BLaER1 treated with 17β-estradiol and CSF1 and Interleukin-3, amounts not matched to agents 10 nM and 100 nM (cell line): Measurements from ENCODE around the gene GMDS.

Source experiments
- H3K27ac ChIP-seq, 11 experiments: shearing (Covaris generic); formaldehyde crosslinking; 2 replicates each; pipeline ENCODE4 v1.8.1; 2022
- H3K27me3 ChIP-seq, 11 experiments: shearing (Covaris generic); formaldehyde crosslinking; 2 replicates each; pipeline ENCODE4 v1.8.1; 2022
- H3K36me3 ChIP-seq, 11 experiments: shearing (Covaris generic); formaldehyde crosslinking; 2 replicates each; pipeline ENCODE4 v1.8.1; 2022
- H3K4me1 ChIP-seq, 10 experiments: shearing (Covaris generic); formaldehyde crosslinking; 2 replicates each; pipeline ENCODE4 v1.8.1; 2022
- H3K4me2 ChIP-seq, 11 experiments: shearing (Covaris generic); formaldehyde crosslinking; 2 replicates each; pipeline ENCODE4 v1.8.1; 2022
- H3K4me3 ChIP-seq, 10 experiments: shearing (Covaris generic); formaldehyde crosslinking; 2 replicates each; pipeline ENCODE4 v1.8.1; 2022
- H3K9ac ChIP-seq, 11 experiments: shearing (Covaris generic); formaldehyde crosslinking; 2 replicates each; pipeline ENCODE4 v1.8.1; 2022
- H3K9me3 ChIP-seq, 11 experiments: shearing (Covaris generic); formaldehyde crosslinking; replicated peaks in 1 of 11; 2 replicates each; pipeline ENCODE4 v1.8.1; 2022
- H4K20me1 ChIP-seq, 11 experiments: shearing (Covaris generic); formaldehyde crosslinking; 2 replicates each; pipeline ENCODE4 v1.8.1; 2022
- Cebpa-rat ChIP-seq, 11 experiments: shearing (Covaris generic); IDR thresholded peaks; 2 replicates each; pipeline ENCODE4 v1.8.1; 2022

GMDS gene

GRCh38 chr6:1971612-1972011, 273.8 kb downstream of the GMDS start:
- no peak for TF ChIP-seq Cebpa-rat (IDR thresholded peaks at IDR 0.05)
- Histone ChIP-seq H3K4me3 (no peak overlapping the region), H3K9me3 (no peaks in the 10 kb centered on the region)

GRCh38 chr6:1970151-1970561, 275.2 kb downstream of the GMDS start:
- no peak overlapping the region for H3K27ac ChIP-seq
- H3K36me3 ChIP-seq: peaks cover 0 to 5% (median 0%) of the 10 kb centered on the region in 11 experiments; a peak in 1 of 22 replicates
- H3K4me1 ChIP-seq: no peaks in the 10 kb centered on the region
- no peak overlapping the region for H3K9ac ChIP-seq
- H3K4me2 ChIP-seq: no peak overlapping the region
- no peak overlapping the region for H3K4me3 ChIP-seq
- no peaks in the 10 kb centered on the region for H3K9me3 ChIP-seq
- H3K27me3 ChIP-seq: no peaks in the 10 kb centered on the region
- H4K20me1 ChIP-seq: peaks cover 0 to 4% (median 0%) of the 10 kb centered on the region in 11 experiments; a peak in 1 of 22 replicates
- TF ChIP-seq Cebpa-rat (IDR thresholded peaks at IDR 0.05): no peak

More at GRCh38 chr6:1971612-1972011, 273.8 kb downstream of the GMDS start:
- Histone ChIP-seq H3K4me1 (no peaks in the 10 kb centered on the region), H3K27ac (no peak overlapping the region), H3K27me3 (no peaks in the 10 kb centered on the region), H3K4me2 (no peak overlapping the region), H3K9ac (no peak overlapping the region), H4K20me1 (peaks cover 0 to 4% (median 0%) of the 10 kb centered on the region in 11 experiments; a peak in 1 of 22 replicates), H3K36me3 (no peaks in the 10 kb centered on the region)

GRCh38 chr6:1966713-1967112, 278.7 kb downstream of the GMDS start:
- H3K27me3 ChIP-seq: no peaks in the 10 kb centered on the region
- TF ChIP-seq Cebpa-rat (IDR thresholded peaks at IDR 0.05): no peak
- no peak overlapping the region for H3K4me3 ChIP-seq
- no peak overlapping the region for H3K4me2 ChIP-seq
- H3K9me3 ChIP-seq: no peaks in the 10 kb centered on the region
- peaks cover 0 to 4% (median 0%) of the 10 kb centered on the region in 11 experiments; a peak in 1 of 22 replicates for H4K20me1 ChIP-seq
- H3K27ac ChIP-seq: no peak overlapping the region
- H3K36me3 ChIP-seq: peaks cover 0 to 5% (median 0%) of the 10 kb centered on the region in 11 experiments; a peak in 1 of 22 replicates
- no peaks in the 10 kb centered on the region for H3K4me1 ChIP-seq
- H3K9ac ChIP-seq: no peak overlapping the region

GRCh38 chr6:1965596-1966224, 279.7 kb downstream of the GMDS start:
- TF ChIP-seq Cebpa-rat (IDR thresholded peaks at IDR 0.05): no peak
- H3K27ac ChIP-seq: no peak overlapping the region
- no peak overlapping the region for H3K4me2 ChIP-seq
- H3K27me3 ChIP-seq: no peaks in the 10 kb centered on the region
- H3K9me3 ChIP-seq: no peaks in the 10 kb centered on the region
- peaks cover 0 to 5% (median 0%) of the 10 kb centered on the region in 11 experiments; a peak in 1 of 22 replicates for H3K36me3 ChIP-seq
- H4K20me1 ChIP-seq: peaks cover 0 to 4% (median 0%) of the 10 kb centered on the region in 11 experiments; a peak in 1 of 22 replicates
- H3K9ac ChIP-seq: no peak overlapping the region
- H3K4me3 ChIP-seq: no peak overlapping the region
- H3K4me1 ChIP-seq: no peaks in the 10 kb centered on the region

- Histone ChIP-seq H3K36me3 (peaks cover 0 to 5% (median 0%) of the 10 kb centered on the region in 11 experiments; a peak in 3 of 22 replicates), H3K9ac (no peak overlapping the region), H4K20me1 (no peaks in the 10 kb centered on the region), H3K9me3 (no peaks in the 10 kb centered on the region), H3K4me3 (no peak overlapping the region), H3K4me1 (no peaks in the 10 kb centered on the region), H3K27ac (no peak overlapping the region), H3K27me3 (no peaks in the 10 kb centered on the region), H3K4me2 (no peak overlapping the region)
- TF ChIP-seq Cebpa-rat (IDR thresholded peaks at IDR 0.05): no peak
Measured at GRCh38 chr6:1963596-1963995, 281.8 kb downstream of the GMDS start.

- Histone ChIP-seq H3K27me3 (no peaks in the 10 kb centered on the region), H3K9ac (no peak overlapping the region), H3K4me3 (no peak overlapping the region), H3K4me2 (no peak overlapping the region), H3K27ac (no peak overlapping the region), H3K9me3 (no peaks in the 10 kb centered on the region), H3K36me3 (peaks cover 0 to 5% (median 0%) of the 10 kb centered on the region in 11 experiments; a peak in 3 of 22 replicates), H3K4me1 (peaks cover 0 to 5% (median 0%) of the 10 kb centered on the region in 10 experiments; a peak in 1 of 20 replicates), H4K20me1 (no peaks in the 10 kb centered on the region)
- TF ChIP-seq Cebpa-rat (IDR thresholded peaks at IDR 0.05): no peak
Measured at GRCh38 chr6:1962201-1962600, 283.2 kb downstream of the GMDS start.

- Histone ChIP-seq H3K4me2 (no peak overlapping the region), H3K36me3 (peaks cover 0 to 5% (median 0%) of the 10 kb centered on the region in 11 experiments; a peak in 3 of 22 replicates), H3K4me1 (peaks cover 0 to 5% (median 0%) of the 10 kb centered on the region in 10 experiments; a peak in 1 of 20 replicates), H3K27me3 (no peaks in the 10 kb centered on the region), H3K27ac (no peak overlapping the region), H3K4me3 (no peak overlapping the region), H4K20me1 (no peaks in the 10 kb centered on the region), H3K9ac (no peak overlapping the region), H3K9me3 (no peaks in the 10 kb centered on the region)
- no peak for TF ChIP-seq Cebpa-rat (IDR thresholded peaks at IDR 0.05)
Measured at GRCh38 chr6:1960486-1961142, 284.8 kb downstream of the GMDS start.

- Histone ChIP-seq H4K20me1 (no peaks in the 10 kb centered on the region), H3K4me1 (peaks cover 0 to 5% (median 0%) of the 10 kb centered on the region in 10 experiments; a peak in 1 of 20 replicates), H3K36me3 (peaks cover 0 to 4% (median 0%) of the 10 kb centered on the region in 11 experiments; a peak in 2 of 22 replicates), H3K27me3 (no peaks in the 10 kb centered on the region), H3K4me2 (no peak overlapping the region), H3K4me3 (no peak overlapping the region), H3K9ac (no peak overlapping the region), H3K27ac (no peak overlapping the region), H3K9me3 (no peaks in the 10 kb centered on the region)
- TF ChIP-seq Cebpa-rat (IDR thresholded peaks at IDR 0.05): no peak
Measured at GRCh38 chr6:1958257-1958656, 287.1 kb downstream of the GMDS start.

- H3K4me3 ChIP-seq: no peak overlapping the region
- H3K4me2 ChIP-seq: no peak overlapping the region
- H3K36me3 ChIP-seq: peaks cover 0 to 4% (median 0%) of the 10 kb centered on the region in 11 experiments; a peak in 5 of 22 replicates
Measured at GRCh38 chr6:1957746-1958145, 287.7 kb downstream of the GMDS start.

More at GRCh38 chr6:1957746-1958145, 287.7 kb downstream of the GMDS start:
- no peaks in the 10 kb centered on the region for H3K27me3 ChIP-seq
- H4K20me1 ChIP-seq: no peaks in the 10 kb centered on the region
- no peak overlapping the region for H3K9ac ChIP-seq
- H3K4me1 ChIP-seq: peaks cover 0 to 5% (median 0%) of the 10 kb centered on the region in 10 experiments; a peak in 1 of 20 replicates
- no peaks in the 10 kb centered on the region for H3K9me3 ChIP-seq
- no peak for TF ChIP-seq Cebpa-rat (IDR thresholded peaks at IDR 0.05)
- no peak overlapping the region for H3K27ac ChIP-seq
